Adrenal gland (tissue), 5 donors: ENCODE measurements around the gene SLC25A19.

Experiments
- CTCF ChIP-seq, 6 experiments: fragments of 450-650 bp in 4 of 6; fragments of 200-600 bp in 2 of 6; sonication (generic) in 1 of 6; IDR thresholded peaks; 1 replicate in 5 of 6; 2 replicates in 1 of 6; pipeline versions ENCODE4 v1.5.1 to v1.8.0; 2016 to 2021; ENCODE audit warnings: antibody characterized with exemption in 6 of 6, mild to moderate bottlenecking in 2 of 6, moderate library complexity in 1 of 6
- POLR2A ChIP-seq, 2 donors: fragments of 450-650 bp; IDR thresholded peaks; one replicate each; pipeline ENCODE4 v1.6.1; 2017; ENCODE audit warnings: antibody characterized with exemption in 2 of 2, mild to moderate bottlenecking in 2 of 2, moderate library complexity in 1 of 2
- donor health status: DM: no; HTN: no; CAD: no.

GRCh38 chr17:75325348-75325747 lies 36.1 kb upstream of the SLC25A19 start:
- TF ChIP-seq CTCF (IDR thresholded peaks at IDR 0.05) (no peak), POLR2A (IDR thresholded peaks at IDR 0.05) (no peak)
